ENCODE results near the gene CKAP2L.
"Not testable (repeated sequence)": the region's sequence is repeated elsewhere in the genome, so short reads cannot be mapped to it uniquely, and the experiment has no call there.

CKAP2L gene

GRCh38 chr2:112721819-112722522 lies 42.4 kb downstream of the CKAP2L start:
- Histone ChIP-seq H3K4me3 (ENCODE audit: insufficient read depth, low read depth, low read length, poor library complexity, severe bottlenecking) (no peak overlapping the region), H3K4me1 (ENCODE audit: control insufficient read depth, insufficient read depth, low read length, poor library complexity, severe bottlenecking) (no peaks in the 10 kb centered on the region), H3K27ac (ENCODE audit: insufficient read depth, low read length, poor library complexity, severe bottlenecking) (no peak overlapping the region), H3K27me3 (replicated peaks; ENCODE audit: control insufficient read depth, insufficient read depth, low read length, poor library complexity, severe bottlenecking) (no peaks in the 10 kb centered on the region), H3K9me3 (ENCODE audit: control insufficient read depth, low read length) (no peaks in the 10 kb centered on the region), H3K36me3 (ENCODE audit: control insufficient read depth, insufficient read depth, low read length) (no peaks in the 10 kb centered on the region)
- no peak for DNase-seq

DNA sequence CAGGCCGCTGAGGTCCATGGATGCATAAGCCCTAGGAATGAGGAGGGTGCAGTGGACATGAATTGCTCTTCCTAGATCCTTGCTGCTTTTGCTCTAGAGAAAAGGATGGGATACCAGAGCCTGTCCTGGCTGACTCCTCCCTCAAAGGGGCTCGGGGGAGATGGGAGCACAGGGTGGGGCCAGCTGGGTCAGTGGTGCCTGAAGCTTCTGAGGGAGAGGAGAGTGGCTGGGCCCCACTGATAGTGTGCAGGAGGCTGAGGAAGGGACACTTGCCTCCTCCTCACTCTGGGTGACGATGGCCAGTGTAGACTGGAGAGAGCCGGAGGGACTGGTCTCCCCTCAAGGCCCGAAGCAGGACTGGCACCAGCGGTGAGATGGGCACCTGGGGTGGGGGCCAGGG lies 43.6 kb downstream of the CKAP2L start, which contains the start of gene NT5DC4:
Gene NT5DC4 (plus strand): TSS at position 236 of the 400 bp plus-strand sequence. CDS start 60 bp downstream, at position 296.
- DNase-seq = no peak
- no peaks in the 10 kb centered on the region for H3K27me3 ChIP-seq (replicated peaks; ENCODE audit: control insufficient read depth, insufficient read depth, low read length, poor library complexity, severe bottlenecking)
- no peaks in the 10 kb centered on the region for H3K36me3 ChIP-seq (ENCODE audit: control insufficient read depth, insufficient read depth, low read length)
- H3K27ac ChIP-seq (ENCODE audit: insufficient read depth, low read length, poor library complexity, severe bottlenecking) = no peak within 1 kb of the TSS
- no peak within 1 kb of the TSS for H3K4me3 ChIP-seq (ENCODE audit: insufficient read depth, low read depth, low read length, poor library complexity, severe bottlenecking)
- H3K4me1 ChIP-seq (ENCODE audit: control insufficient read depth, insufficient read depth, low read length, poor library complexity, severe bottlenecking) = no peaks in the 10 kb centered on the region
- H3K9me3 ChIP-seq (ENCODE audit: control insufficient read depth, low read length) = no peaks in the 10 kb centered on the region

- no peaks in the 10 kb centered on the region for H3K27me3 ChIP-seq (replicated peaks; ENCODE audit: control insufficient read depth, insufficient read depth, low read length, poor library complexity, severe bottlenecking)
- no peak overlapping the region for H3K4me3 ChIP-seq (ENCODE audit: insufficient read depth, low read depth, low read length, poor library complexity, severe bottlenecking)
- no peaks in the 10 kb centered on the region for H3K4me1 ChIP-seq (ENCODE audit: control insufficient read depth, insufficient read depth, low read length, poor library complexity, severe bottlenecking)
- no peaks in the 10 kb centered on the region for H3K36me3 ChIP-seq (ENCODE audit: control insufficient read depth, insufficient read depth, low read length)
- no peaks in the 10 kb centered on the region for H3K9me3 ChIP-seq (ENCODE audit: control insufficient read depth, low read length)
- no peak overlapping the region for H3K27ac ChIP-seq (ENCODE audit: insufficient read depth, low read length, poor library complexity, severe bottlenecking)
- DNase-seq = no peak
Measured at GRCh38 chr2:112718863-112719370, 45.5 kb downstream of the CKAP2L start.

DNA sequence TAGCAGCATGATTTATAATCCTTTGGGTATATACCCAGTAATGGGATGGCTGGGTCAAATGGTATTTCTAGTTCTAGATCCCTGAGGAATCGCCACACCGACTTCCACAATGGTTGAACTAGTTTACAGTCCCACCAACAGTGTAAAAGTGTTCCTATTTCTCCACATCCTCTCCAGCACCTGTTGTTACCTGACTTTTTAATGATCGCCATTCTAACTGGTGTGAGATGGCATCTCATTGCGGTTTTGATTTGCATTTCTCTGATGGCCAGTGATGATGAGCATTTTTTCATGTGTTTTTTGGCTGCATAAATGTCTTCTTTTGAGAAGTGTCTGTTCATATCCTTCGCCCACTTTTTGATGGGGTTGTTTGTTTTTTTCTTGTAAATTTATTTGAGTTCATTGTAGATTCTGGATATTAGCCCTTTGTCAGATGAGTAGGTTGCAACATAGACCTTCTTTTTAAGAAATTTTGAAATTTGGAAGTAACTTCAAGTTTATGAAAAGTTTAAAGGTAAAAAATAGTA lies 47.5 kb downstream of the CKAP2L start:
- not testable (repeated sequence) for H3K36me3 ChIP-seq (ENCODE audit: control insufficient read depth, insufficient read depth, low read length); H3K27ac ChIP-seq (ENCODE audit: insufficient read depth, low read length, poor library complexity, severe bottlenecking); H3K4me3 ChIP-seq (ENCODE audit: insufficient read depth, low read depth, low read length, poor library complexity, severe bottlenecking); H3K4me1 ChIP-seq (ENCODE audit: control insufficient read depth, insufficient read depth, low read length, poor library complexity, severe bottlenecking); H3K9me3 ChIP-seq (ENCODE audit: control insufficient read depth, low read length); H3K27me3 ChIP-seq (replicated peaks; ENCODE audit: control insufficient read depth, insufficient read depth, low read length, poor library complexity, severe bottlenecking); DNase-seq

- H3K4me1 ChIP-seq (ENCODE audit: control insufficient read depth, insufficient read depth, low read length, poor library complexity, severe bottlenecking); H3K9me3 ChIP-seq (ENCODE audit: control insufficient read depth, low read length); H3K4me3 ChIP-seq (ENCODE audit: insufficient read depth, low read depth, low read length, poor library complexity, severe bottlenecking); DNase-seq; H3K36me3 ChIP-seq (ENCODE audit: control insufficient read depth, insufficient read depth, low read length); H3K27ac ChIP-seq (ENCODE audit: insufficient read depth, low read length, poor library complexity, severe bottlenecking); H3K27me3 ChIP-seq (replicated peaks; ENCODE audit: control insufficient read depth, insufficient read depth, low read length, poor library complexity, severe bottlenecking): not testable (repeated sequence)
Measured at GRCh38 chr2:112716094-112716493, 48.3 kb downstream of the CKAP2L start.

GRCh38 chr2:112714836-112715631 lies 49.4 kb downstream of the CKAP2L start:
- no peak for DNase-seq
- Histone ChIP-seq H3K27ac (ENCODE audit: insufficient read depth, low read length, poor library complexity, severe bottlenecking) (no peak overlapping the region), H3K4me3 (ENCODE audit: insufficient read depth, low read depth, low read length, poor library complexity, severe bottlenecking) (no peak overlapping the region), H3K36me3 (ENCODE audit: control insufficient read depth, insufficient read depth, low read length) (no peaks in the 10 kb centered on the region), H3K9me3 (ENCODE audit: control insufficient read depth, low read length) (no peaks in the 10 kb centered on the region), H3K4me1 (ENCODE audit: control insufficient read depth, insufficient read depth, low read length, poor library complexity, severe bottlenecking) (no peaks in the 10 kb centered on the region), H3K27me3 (replicated peaks; ENCODE audit: control insufficient read depth, insufficient read depth, low read length, poor library complexity, severe bottlenecking) (no peaks in the 10 kb centered on the region)

DNA sequence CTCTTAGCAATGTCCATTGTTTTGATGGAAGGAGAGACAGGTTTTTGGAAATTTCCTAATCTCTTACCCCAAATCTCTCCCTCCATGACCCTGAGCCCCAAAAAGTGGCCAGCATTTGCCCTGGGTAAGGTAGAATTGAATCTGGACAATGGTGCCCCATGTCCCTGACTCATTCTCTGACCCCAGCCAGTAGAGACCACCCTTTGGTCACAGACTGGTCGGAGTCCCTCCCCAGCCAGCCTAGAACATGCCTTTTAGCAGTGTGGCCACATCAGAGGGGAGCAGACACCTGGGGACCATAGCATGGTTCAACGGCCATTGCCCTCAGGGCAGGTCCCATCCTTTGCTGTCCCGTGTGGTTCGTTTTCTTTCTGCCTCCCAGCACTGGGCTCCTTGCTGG lies 50.1 kb downstream of the CKAP2L start:
- Histone ChIP-seq H3K4me1 (ENCODE audit: control insufficient read depth, insufficient read depth, low read length, poor library complexity, severe bottlenecking) (no peaks in the 10 kb centered on the region), H3K27me3 (replicated peaks; ENCODE audit: control insufficient read depth, insufficient read depth, low read length, poor library complexity, severe bottlenecking) (no peaks in the 10 kb centered on the region), H3K4me3 (ENCODE audit: insufficient read depth, low read depth, low read length, poor library complexity, severe bottlenecking) (no peak overlapping the region), H3K27ac (ENCODE audit: insufficient read depth, low read length, poor library complexity, severe bottlenecking) (no peak overlapping the region), H3K36me3 (ENCODE audit: control insufficient read depth, insufficient read depth, low read length) (no peaks in the 10 kb centered on the region), H3K9me3 (ENCODE audit: control insufficient read depth, low read length) (no peaks in the 10 kb centered on the region)
- no peak for DNase-seq

DNA sequence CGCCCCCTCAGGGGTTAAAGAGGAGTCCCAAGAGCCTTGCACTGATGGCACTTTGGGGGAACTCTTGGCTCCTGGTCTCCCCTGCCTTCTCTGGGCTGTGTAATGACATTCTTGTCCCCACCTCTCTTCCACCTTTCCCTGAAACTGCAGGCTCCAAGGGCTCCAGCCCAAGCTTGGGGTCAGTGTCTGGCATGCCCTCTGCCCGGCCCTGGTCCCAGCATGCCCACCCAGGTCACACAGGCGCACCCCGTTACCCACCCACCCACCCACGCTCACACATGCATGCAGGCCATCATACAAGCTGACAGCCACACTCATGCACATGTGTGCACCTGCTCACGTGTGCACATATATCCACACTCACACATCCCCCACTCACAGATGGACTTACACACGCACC lies 50.5 kb downstream of the CKAP2L start:
- DNase-seq = no peak
- no peaks in the 10 kb centered on the region for H3K27me3 ChIP-seq (replicated peaks; ENCODE audit: control insufficient read depth, insufficient read depth, low read length, poor library complexity, severe bottlenecking)
- H3K27ac ChIP-seq (ENCODE audit: insufficient read depth, low read length, poor library complexity, severe bottlenecking) = no peak overlapping the region
- no peaks in the 10 kb centered on the region for H3K36me3 ChIP-seq (ENCODE audit: control insufficient read depth, insufficient read depth, low read length)
- H3K4me3 ChIP-seq (ENCODE audit: insufficient read depth, low read depth, low read length, poor library complexity, severe bottlenecking) = no peak overlapping the region
- no peaks in the 10 kb centered on the region for H3K9me3 ChIP-seq (ENCODE audit: control insufficient read depth, low read length)
- H3K4me1 ChIP-seq (ENCODE audit: control insufficient read depth, insufficient read depth, low read length, poor library complexity, severe bottlenecking) = peaks cover 1% of the 10 kb centered on the region

DNA sequence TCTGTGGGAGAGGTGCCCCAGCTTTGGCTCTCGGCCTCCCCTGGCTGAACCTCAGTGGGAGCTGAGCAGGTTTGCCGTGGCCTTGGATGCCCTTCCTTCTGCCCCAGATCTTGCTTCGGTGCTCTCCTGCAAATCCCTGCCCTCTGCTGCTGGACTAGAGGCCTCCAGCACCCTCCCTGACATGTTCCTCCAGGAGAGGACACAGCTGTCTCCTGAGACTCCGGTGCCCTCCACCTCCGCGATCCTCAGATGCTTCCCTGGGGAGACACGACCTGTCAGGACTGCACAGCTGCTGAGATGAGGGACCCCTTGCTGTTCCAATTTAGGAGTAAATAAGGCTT lies 50.9 kb downstream of the CKAP2L start:
- H3K9me3 ChIP-seq (ENCODE audit: control insufficient read depth, low read length) = no peaks in the 10 kb centered on the region
- H3K27ac ChIP-seq (ENCODE audit: insufficient read depth, low read length, poor library complexity, severe bottlenecking) = no peak overlapping the region
- no peaks in the 10 kb centered on the region for H3K36me3 ChIP-seq (ENCODE audit: control insufficient read depth, insufficient read depth, low read length)
- H3K4me1 ChIP-seq (ENCODE audit: control insufficient read depth, insufficient read depth, low read length, poor library complexity, severe bottlenecking) = peaks cover 3% of the 10 kb centered on the region
- H3K27me3 ChIP-seq (replicated peaks; ENCODE audit: control insufficient read depth, insufficient read depth, low read length, poor library complexity, severe bottlenecking) = no peaks in the 10 kb centered on the region
- no peak overlapping the region for H3K4me3 ChIP-seq (ENCODE audit: insufficient read depth, low read depth, low read length, poor library complexity, severe bottlenecking)
- DNase-seq = no peak

Data from effector memory CD4-positive, alpha-beta T cell (primary cell).